Spleen (tissue), 11 donors: ENCODE results near the gene POMT2. TPM values are rescaled to one million over a fixed set of nuclear protein-coding genes. Genes with fewer than 3 reads are reported as not detected.
"Not testable (repeated sequence)": the region's sequence is repeated elsewhere in the genome, so short reads cannot be mapped to it uniquely, and the experiment has no call there.

Experiments
- DNase-seq: peaks from one replicate; pipeline ENCODE4 v3.0.0-alpha.2; 2020
- H3K27ac ChIP-seq, 8 donors: fragments of 200-600 bp; sonication (generic) in 7 of 8; 1 replicate in 4 of 8; 2 replicates in 4 of 8; pipeline versions ENCODE4 v1.5.0 to v1.8.0; 2016 to 2021; ENCODE audit warnings: inconsistent platforms in 4 of 8, mild to moderate bottlenecking in 4 of 8, moderate library complexity in 1 of 8
- H3K27me3 ChIP-seq, 7 donors: fragments of 200-600 bp; sonication (generic) in 6 of 7; replicated peaks in 1 of 7; 1 replicate in 4 of 7; 2 replicates in 3 of 7; pipeline versions ENCODE4 v1.5.0 to v1.8.0; 2016 to 2021; ENCODE audit warnings: inconsistent platforms in 3 of 7, mild to moderate bottlenecking in 1 of 7
- H3K36me3 ChIP-seq, 6 donors: fragments of 200-600 bp; sonication (generic) in 5 of 6; 1 replicate in 4 of 6; 2 replicates in 2 of 6; pipeline versions ENCODE4 v1.5.0 to v1.8.0; 2016 to 2021; ENCODE audit warnings: inconsistent platforms in 2 of 6
- H3K4me1 ChIP-seq, 6 donors: fragments of 200-600 bp; sonication (generic) in 5 of 6; 1 replicate in 3 of 6; 2 replicates in 3 of 6; pipeline versions ENCODE4 v1.5.0 to v1.8.0; 2016 to 2021; ENCODE audit warnings: inconsistent platforms in 3 of 6
- H3K4me3 ChIP-seq, 8 donors: fragments of 200-600 bp; sonication (generic) in 7 of 8; 1 replicate in 4 of 8; 2 replicates in 4 of 8; pipeline versions ENCODE4 v1.5.0 to v1.8.0; 2016 to 2021; ENCODE audit warnings: inconsistent platforms in 4 of 8, mild to moderate bottlenecking in 4 of 8, moderate library complexity in 2 of 8
- H3K9me3 ChIP-seq, 8 donors: fragments of 200-600 bp; sonication (generic) in 7 of 8; 1 replicate in 4 of 8; 2 replicates in 4 of 8; pipeline versions ENCODE4 v1.5.0 to v1.8.0; 2016 to 2021; ENCODE audit warnings: inconsistent platforms in 4 of 8
- CTCF ChIP-seq, 11 experiments: fragments of 200-600 bp in 7 of 11; fragments of 450-650 bp in 4 of 11; sonication (generic) in 4 of 11; IDR thresholded peaks in 8 of 11; conservative IDR thresholded peaks in 3 of 11; 1 replicate in 7 of 11; 2 replicates in 4 of 11; pipeline versions ENCODE4 v1.4.0 to v1.8.0; 2016 to 2021; ENCODE audit warnings: antibody characterized with exemption in 11 of 11, inconsistent platforms in 4 of 11, mild to moderate bottlenecking in 1 of 11
- POLR2A ChIP-seq, 3 donors: fragments of 450-650 bp; IDR thresholded peaks; one replicate each; pipeline ENCODE4 v1.5.1; 2017; ENCODE audit warnings: antibody characterized with exemption in 3 of 3, mild to moderate bottlenecking in 1 of 3
- POLR2AphosphoS5 ChIP-seq, 3 donors: sonication (generic); formaldehyde crosslinking; IDR thresholded peaks; one replicate each; pipeline ENCODE4 v1.5.1; 2017; ENCODE audit warnings: antibody characterized with exemption in 3 of 3
- WGBS, 5 donors: extraction: QIAGEN DNeasy Blood & Tissue Kit in 3 of 5; methylation state at CpG; one replicate each; pipeline versions ENCODE4 v1.1.5 to v1.1.7; 2013 to 2018; 5-methylcytosine and 5-hydroxymethylcytosine counted together
- intact Hi-C: fragments of 100-400 bp; cut with DNase I; formaldehyde crosslinking; loops from one replicate; pipeline ENCODE4 v1.15.0; 2023; ENCODE audit warnings: low total_unique reads
- polyA plus RNA-seq, 3 donors: library from polyadenylated mRNA; stranded (reverse); fragments of 200-250 nt; gene quantifications; one replicate each; pipeline ENCODE4 v1.2.1, GENCODE V29; 2013
- total RNA-seq, 7 donors: library from RNA; depleted of rRNA in 3 of 7; stranded (reverse); fragments of >200 nt in 3 of 7; fragmentation: NEBNext Ultra II Directional in 4 of 7; extraction: Animal tissue kit (Norgen Biotek cat#: 25700) in 4 of 7; gene quantifications; one replicate each; pipeline versions ENCODE4 v1.1.0 to v1.2.1, GENCODE V29; 2016 to 2021
- donor health status: healthy with polysubstance abuse.
- donor health status: DM: no; HTN: no; CAD: no; lungs with moderate emphysema.
- donor health status: DM: no; HTN: no; CAD: no.
- donor health status: Bipolar disorder and iron deficiency.
- donor health status: healthy.
- donor health status: DM: no; HTN: no; CAD: no.
- donor health status: DM: yes; HTN: yes; CAD: no.

POMT2 gene
- total and polyA plus RNA-seq, 10 donors: 5.4 to 23.6 (median 16.6) TPM

- H3K9me3 ChIP-seq: no peaks in the 10 kb centered on the region
- H3K4me3 ChIP-seq: no peak overlapping the region
- no peak for DNase-seq
- 89 to 97% (median 96%) methylated on average over 3 of the region's 3 CpGs for WGBS, 5 donors
- intact Hi-C loops: no loop called here
- H3K4me1 ChIP-seq: no peaks in the 10 kb centered on the region
- H3K27ac ChIP-seq: no peak overlapping the region
- peaks cover 0 to 82% (median 39%) of the 10 kb centered on the region in 6 donors for H3K36me3 ChIP-seq
- no peak for TF ChIP-seq POLR2AphosphoS5 (IDR thresholded peaks at IDR 0.05)
- H3K27me3 ChIP-seq: no peaks in the 10 kb centered on the region
These were observed 17.2 kb upstream of the POMT2 start for GRCh38 chr14:77337880-77338279.

GRCh38 chr14:77337255-77337654 lies 16.6 kb upstream of the POMT2 start:
- WGBS, 5 donors: 94 to 99% (median 97%) methylated on average over 9 of the region's 9 CpGs
- DNase-seq, intact Hi-C loops: not testable (repeated sequence)

GRCh38 chr14:77335576-77335975 lies 14.9 kb upstream of the POMT2 start:
- no peak for TF ChIP-seq CTCF (IDR thresholded peaks at IDR 0.05 in 8 of 11, conservative IDR thresholded peaks at IDR 0.05 in 3 of 11)
- TF ChIP-seq POLR2A (IDR thresholded peaks at IDR 0.05): no peak
- no peak for TF ChIP-seq POLR2AphosphoS5 (IDR thresholded peaks at IDR 0.05)
- Histone ChIP-seq H3K9me3 (no peaks in the 10 kb centered on the region), H3K4me1 (no peaks in the 10 kb centered on the region), H3K36me3 (peaks cover 0 to 59% (median 16%) of the 10 kb centered on the region in 6 donors), H3K27me3 (no peaks in the 10 kb centered on the region), H3K27ac (no peak overlapping the region), H3K4me3 (no peak overlapping the region)
- intact Hi-C loops: no loop called here
- no peak for DNase-seq
- WGBS, 5 donors: 88 to 96% (median 89%) methylated on average over 3 of the region's 3 CpGs

More at GRCh38 chr14:77337255-77337654, 16.6 kb upstream of the POMT2 start:
- not testable (repeated sequence) for H3K27ac ChIP-seq, H3K27me3 ChIP-seq, H3K4me1 ChIP-seq, H3K4me3 ChIP-seq, H3K9me3 ChIP-seq
- H3K36me3 ChIP-seq: peaks cover 0 to 76% (median 33%) of the 10 kb centered on the region in 6 donors

GRCh38 chr14:77329872-77330271 lies 9.2 kb upstream of the POMT2 start:
- TF ChIP-seq CTCF (IDR thresholded peaks at IDR 0.05 in 8 of 11, conservative IDR thresholded peaks at IDR 0.05 in 3 of 11) (no peak), POLR2A (IDR thresholded peaks at IDR 0.05) (no peak), POLR2AphosphoS5 (IDR thresholded peaks at IDR 0.05) (no peak)
- intact Hi-C loops: no loop called here
- H3K4me3 ChIP-seq: no peak overlapping the region
- 78 to 96% (median 89%) methylated on average over 3 to 7 of the region's 7 CpGs for WGBS, 5 donors
- H3K36me3 ChIP-seq: peaks cover 0 to 3% (median 0%) of the 10 kb centered on the region in 6 donors
- no peak overlapping the region for H3K27ac ChIP-seq
- H3K27me3 ChIP-seq: no peaks in the 10 kb centered on the region
- no peak for DNase-seq
- H3K9me3 ChIP-seq: no peaks in the 10 kb centered on the region
- H3K4me1 ChIP-seq: no peaks in the 10 kb centered on the region

- Histone ChIP-seq H3K36me3 (no peaks in the 10 kb centered on the region), H3K27me3 (no peaks in the 10 kb centered on the region)
- intact Hi-C loops: no loop called here
These were observed 6.4 kb upstream of the POMT2 start for GRCh38 chr14:77327111-77327510.

More at GRCh38 chr14:77327111-77327510, 6.4 kb upstream of the POMT2 start:
- Histone ChIP-seq H3K9me3 (no peaks in the 10 kb centered on the region), H3K4me1 (peaks cover 2 to 10% (median 5%) of the 10 kb centered on the region in 6 donors), H3K4me3 (no peak overlapping the region), H3K27ac (no peak overlapping the region)
- WGBS, 5 donors: 95 to 100% (median 100%) methylated on average over 1 of the region's 1 CpG
- no peak for DNase-seq
- no peak for TF ChIP-seq POLR2A (IDR thresholded peaks at IDR 0.05)
- TF ChIP-seq POLR2AphosphoS5 (IDR thresholded peaks at IDR 0.05): no peak
- no peak for TF ChIP-seq CTCF (IDR thresholded peaks at IDR 0.05 in 8 of 11, conservative IDR thresholded peaks at IDR 0.05 in 3 of 11)
